Measurements from ENCODE around the gene MUC5B. TPM values are rescaled to one million over a fixed set of nuclear protein-coding genes. Genes with fewer than 3 reads are reported as not detected.

MUC5B gene
- total RNA-seq, 4 donors from 2014 or later: 0.44 TPM; not detected in 3

GRCh38 chr11:1198561-1199240, 24.2 kb upstream of the MUC5B start:
- DNase-seq (ENCODE audit: low spot score) (no peak), ATAC-seq (ENCODE audit: low FRiP score) (no peak)
- no peak for TF ChIP-seq CTCF (IDR thresholded peaks at IDR 0.05)

GRCh38 chr11:1199241-1199750, 23.6 kb upstream of the MUC5B start:
- TF ChIP-seq CTCF (IDR thresholded peaks at IDR 0.05): no peak
- DNase-seq (ENCODE audit: low spot score): no peak
- ATAC-seq (ENCODE audit: low FRiP score): no peak

- no peak for TF ChIP-seq CTCF (IDR thresholded peaks at IDR 0.05)
- DNase-seq (ENCODE audit: low spot score) (no peak), ATAC-seq (ENCODE audit: low FRiP score) (no peak)
Measured at GRCh38 chr11:1199751-1200610, 22.9 kb upstream of the MUC5B start.

- DNase-seq (ENCODE audit: low spot score): no peak
- no peak for TF ChIP-seq CTCF (IDR thresholded peaks at IDR 0.05)
- no peak for ATAC-seq (ENCODE audit: low FRiP score)
Measured at GRCh38 chr11:1200611-1201191, 22.2 kb upstream of the MUC5B start.

GRCh38 chr11:1201395-1202153, 21.3 kb upstream of the MUC5B start:
- ATAC-seq (ENCODE audit: low FRiP score) (no peak), DNase-seq (ENCODE audit: low spot score) (no peak)
- no peak for TF ChIP-seq CTCF (IDR thresholded peaks at IDR 0.05)

- ATAC-seq (ENCODE audit: low FRiP score): no peak
Measured at GRCh38 chr11:1202154-1202775, 20.6 kb upstream of the MUC5B start.

More at GRCh38 chr11:1202154-1202775, 20.6 kb upstream of the MUC5B start:
- TF ChIP-seq CTCF (IDR thresholded peaks at IDR 0.05): no peak
- DNase-seq (ENCODE audit: low spot score): no peak
